Posterior vena cava (tissue), 2 donors: ENCODE data around the gene PROK2. TPM values are rescaled to one million over a fixed set of nuclear protein-coding genes. Genes with fewer than 3 reads are reported as not detected.

ENCODE experiments used
- DNase-seq: peaks from one replicate; pipeline ENCODE4 v3.0.0-alpha.2; 2020; ENCODE audit warnings: low spot score
- intact Hi-C, 2 donors: fragments of 100-400 bp; cut with DNase I; formaldehyde crosslinking; loops; one replicate each; pipeline versions ENCODE4 v1.14.1 to v1.14.2; 2022 to 2023
- long read RNA-seq, 2 donors: library from polyadenylated mRNA; unstranded; transcript quantifications; one replicate each; pipeline ENCODE4 v2.0.0, GENCODE V29; 2020 to 2021
- total RNA-seq, 2 donors: library from RNA; stranded (reverse); fragmentation: NEBNext Ultra II Directional; extraction: Animal tissue kit (Norgen Biotek cat#: 25700); gene quantifications; one replicate each; pipeline ENCODE4 v1.2.1, GENCODE V29; 2021
- donor health status: DM: yes; HTN: yes; CAD: no.
- donor health status: DM: yes; HTN: yes; CAD: no.

PROK2 gene
- 1 to 10 TPM in 1 of 2 donors, under 1 TPM in 1; 0.67 to 2.0 TPM for total RNA-seq
- long read RNA-seq, donor 1, partial matches to known transcripts: 0 of 1 reads
- long read RNA-seq, donor 1, other reads (novel, unspliced or antisense): 0 of 1 reads
- long read RNA-seq, donor 2: 0 reads

DNA sequence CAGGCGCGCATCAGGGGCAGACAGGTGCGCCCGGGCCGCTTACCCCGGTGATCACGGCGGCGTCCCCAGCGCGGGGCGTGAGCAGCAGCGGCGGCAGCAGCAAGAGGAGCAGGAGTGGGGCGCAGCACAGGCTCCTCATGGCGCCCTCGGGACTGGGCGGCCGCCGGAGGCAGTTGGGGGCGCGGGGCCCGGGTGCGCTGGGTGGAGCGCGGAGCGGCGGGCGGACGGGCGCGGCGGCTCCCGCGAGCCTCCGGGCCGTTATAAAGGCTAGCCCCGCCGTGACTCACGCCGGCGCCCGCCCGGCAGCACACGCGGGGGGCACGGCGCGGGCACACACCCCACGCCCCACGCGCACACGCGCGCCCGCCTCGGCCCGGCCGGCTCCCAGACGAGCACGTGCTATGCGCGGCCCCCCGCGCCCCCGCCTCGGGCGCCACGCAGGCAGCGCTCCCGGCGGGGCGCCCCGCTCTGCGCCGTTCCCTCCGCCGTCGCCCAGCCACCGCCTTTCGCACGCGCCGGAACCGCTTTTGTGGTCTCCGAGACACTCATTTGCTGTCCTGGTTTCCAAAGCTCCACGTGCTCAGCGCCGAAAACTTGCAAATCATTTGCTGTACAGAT is at the start of gene PROK2:
TSS of gene PROK2 (minus strand) at position 235 of the 618 bp plus-strand sequence. CDS start at position 139, 96 bp downstream.
- no peak for DNase-seq
- intact Hi-C loops: no loop called here

DNA sequence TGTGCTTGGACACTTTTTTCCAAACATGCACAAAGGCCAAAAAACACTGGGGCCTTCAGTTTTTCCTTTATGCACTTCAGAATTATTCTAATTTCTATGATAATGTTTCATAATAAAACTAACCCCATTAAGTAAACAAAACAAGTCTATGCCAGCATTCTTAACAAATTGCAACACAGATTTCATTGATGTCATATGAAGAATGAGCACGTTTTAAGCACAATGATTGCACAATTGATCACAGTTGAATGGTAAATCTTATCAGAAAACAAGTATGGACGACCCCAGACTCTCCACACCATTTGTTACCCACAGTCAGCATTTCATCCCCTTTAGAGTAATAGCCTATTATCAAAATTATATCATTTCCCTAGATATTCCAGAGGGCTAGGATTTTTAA is 46.7 kb upstream of the PROK2 start:
- DNase-seq: no peak

GRCh38 chr3:71825551-71826283 is 40.8 kb upstream of the PROK2 start:
- DNase-seq: no peak
- intact Hi-C loops: no loop called here

More for the DNA sequence above, 46.7 kb upstream of the PROK2 start:
- intact Hi-C loops: no loop called here

DNA sequence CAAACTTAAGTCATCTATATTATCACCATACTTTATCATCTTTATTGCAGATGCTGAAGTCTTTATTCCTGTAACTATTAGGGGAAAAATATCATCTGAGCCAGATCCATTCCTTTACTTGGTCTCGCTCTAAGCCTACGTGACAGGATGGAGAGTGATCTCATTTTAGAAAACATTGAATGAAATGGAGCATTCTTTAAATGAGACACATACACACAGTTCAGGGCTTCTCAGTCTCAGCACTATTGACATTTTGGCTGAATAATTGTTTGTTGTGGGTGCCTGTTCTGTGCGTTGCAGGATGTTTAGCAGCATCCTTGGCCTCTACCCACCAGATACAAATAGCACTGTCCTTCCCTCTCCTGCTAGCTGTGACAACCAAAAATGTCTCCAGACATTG is 36.2 kb upstream of the PROK2 start:
- intact Hi-C loops: no loop called here
- DNase-seq: no peak

DNA sequence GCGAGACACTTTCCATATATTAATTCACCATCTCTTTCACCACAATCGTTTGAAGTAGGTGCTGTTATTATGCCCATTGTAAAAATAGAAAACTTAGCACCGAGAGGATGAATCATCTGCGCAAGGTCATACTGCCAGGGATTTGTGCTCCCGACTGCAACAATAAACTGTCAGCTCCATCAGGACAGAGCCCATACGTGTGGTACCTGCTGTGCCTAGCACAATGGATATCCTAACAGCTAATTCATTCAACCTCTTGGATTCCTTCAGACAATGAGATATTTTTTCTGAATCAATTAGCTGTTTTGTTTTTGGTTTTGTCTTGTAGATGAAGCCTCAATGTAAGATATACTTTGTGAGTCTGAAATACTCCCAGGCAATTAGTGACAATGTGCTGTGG is 32.3 kb upstream of the PROK2 start:
- intact Hi-C loops: no loop called here
- no peak for DNase-seq

DNA sequence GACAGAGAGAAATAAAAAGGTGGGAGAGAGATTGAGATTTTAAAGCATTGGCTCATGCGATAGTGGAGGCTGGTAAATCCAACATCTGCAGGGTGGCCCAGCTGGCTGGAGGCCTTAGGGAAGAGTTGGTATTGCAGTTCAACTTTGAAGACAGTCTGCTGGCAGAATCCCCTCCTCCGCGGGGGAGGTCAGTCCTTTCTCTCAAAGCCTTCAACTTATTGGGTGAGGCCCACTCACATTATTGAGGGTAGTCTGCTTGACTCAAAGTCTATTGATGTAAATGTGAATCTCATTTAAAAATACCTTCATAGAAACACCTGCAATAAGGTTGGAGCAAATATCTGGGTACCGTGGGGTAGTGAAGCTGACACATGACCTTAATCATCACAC is 31.8 kb upstream of the PROK2 start:
- intact Hi-C loops: no loop called here
- DNase-seq: no peak

DNA sequence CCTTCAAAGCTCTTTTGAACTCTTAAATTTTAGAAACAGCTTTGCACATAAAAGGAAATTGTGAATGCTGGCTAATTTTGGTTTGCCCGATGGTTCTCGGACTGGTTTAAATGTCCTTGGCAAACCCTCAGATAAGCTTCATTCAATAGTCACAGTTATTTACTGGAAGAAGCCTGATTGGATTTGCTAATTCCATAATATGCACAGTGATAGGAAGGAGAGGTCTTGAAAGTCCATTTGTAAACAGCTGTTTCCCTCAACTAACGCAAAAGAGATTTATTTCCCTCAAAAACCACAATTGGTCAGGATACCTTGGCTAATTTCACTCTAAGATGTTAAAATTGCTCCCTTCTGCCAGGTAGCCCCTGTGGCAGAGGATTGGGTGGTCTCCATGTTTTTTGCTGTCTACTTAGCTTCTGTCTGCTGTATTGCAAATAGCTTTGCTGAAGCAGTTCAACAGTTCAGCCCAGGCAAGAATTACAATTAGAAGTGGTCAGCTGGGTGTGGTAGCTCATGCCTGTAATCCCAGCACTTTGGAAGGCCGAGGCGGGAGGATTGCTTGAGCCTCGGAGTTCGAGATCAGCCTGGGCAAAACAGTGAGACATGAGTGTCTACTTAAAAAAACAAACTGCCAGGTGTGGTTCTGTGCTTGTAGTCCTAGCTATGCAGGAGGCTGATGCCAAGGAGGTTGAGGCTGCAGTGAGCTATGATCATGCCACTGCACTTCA is 30.6 kb upstream of the PROK2 start:
- DNase-seq: no peak
- intact Hi-C loops: no loop called here

DNA sequence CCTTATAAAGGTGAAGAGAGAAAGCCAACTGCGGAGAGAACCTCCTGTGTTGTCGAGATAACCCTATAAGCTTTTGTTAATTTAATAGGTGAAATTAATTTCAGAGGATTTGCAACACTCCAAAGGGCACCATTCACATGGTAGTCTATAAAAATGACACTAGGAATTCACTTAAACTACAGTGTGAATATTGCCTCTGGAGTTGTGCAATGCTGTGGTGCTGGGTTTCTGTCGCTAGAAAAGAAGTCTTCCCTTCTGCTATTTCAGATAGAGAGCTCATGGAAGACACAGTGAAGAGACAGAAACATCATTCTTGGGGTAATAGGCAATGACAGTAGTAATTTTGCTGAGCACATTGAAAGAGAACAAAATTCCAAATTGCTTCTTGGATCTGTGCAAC is 28.8 kb upstream of the PROK2 start:
- intact Hi-C loops: no loop called here

GRCh38 chr3:71813073-71813472 is 28.1 kb upstream of the PROK2 start:
- no peak for DNase-seq
- intact Hi-C loops: no loop called here

More for the DNA sequence above, 28.8 kb upstream of the PROK2 start:
- no peak for DNase-seq

DNA sequence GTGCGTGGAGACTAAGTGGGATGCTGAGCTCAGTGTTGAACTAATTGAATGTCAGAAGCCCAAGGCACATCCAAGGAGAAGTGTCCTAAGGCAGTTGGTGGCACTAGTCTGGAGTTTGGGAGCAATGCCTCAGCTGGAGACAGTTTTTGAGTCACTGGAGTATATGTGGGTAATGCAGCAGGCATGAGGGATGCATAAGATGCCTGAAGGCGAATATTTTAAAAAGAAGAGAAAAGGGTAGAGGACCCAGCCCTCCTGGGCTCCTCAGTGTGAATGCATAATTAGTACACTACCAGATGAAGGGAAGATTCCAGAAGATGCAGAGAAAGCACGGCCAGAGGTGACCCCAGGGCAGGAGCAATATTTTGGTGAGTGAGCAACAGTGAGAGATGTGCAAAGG is 25.1 kb upstream of the PROK2 start:
- no peak for DNase-seq
- intact Hi-C loops: no loop called here

- no peak for DNase-seq
- intact Hi-C loops: no loop called here
Measured at GRCh38 chr3:71809321-71810026, 24.5 kb upstream of the PROK2 start.

- no peak for DNase-seq
- intact Hi-C loops: no loop called here
Measured at GRCh38 chr3:71806736-71807135, 21.8 kb upstream of the PROK2 start.

- DNase-seq: no peak
- intact Hi-C loops: no loop called here
Measured at GRCh38 chr3:71805691-71806090, 20.7 kb upstream of the PROK2 start.

DNA sequence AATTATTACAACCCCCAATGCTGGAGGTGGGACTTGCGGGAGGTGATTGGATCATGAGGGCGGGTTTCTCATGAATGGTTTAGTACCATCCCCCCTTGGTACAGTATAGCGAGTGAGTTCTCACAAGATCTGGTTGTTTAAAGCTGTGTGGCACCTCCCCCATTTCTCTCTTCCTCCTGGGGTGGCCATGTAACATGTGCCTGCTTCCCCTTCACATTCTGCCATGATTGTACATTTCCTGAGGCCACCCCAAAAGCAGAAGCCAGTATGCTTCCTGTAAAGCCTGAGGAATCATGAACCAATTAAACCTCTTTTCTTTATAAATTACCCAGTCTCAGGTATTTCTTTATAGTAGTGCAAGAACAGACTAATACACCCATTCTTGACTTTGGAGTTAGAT is 20.3 kb upstream of the PROK2 start:
- no peak for DNase-seq
- intact Hi-C loops: no loop called here

DNA sequence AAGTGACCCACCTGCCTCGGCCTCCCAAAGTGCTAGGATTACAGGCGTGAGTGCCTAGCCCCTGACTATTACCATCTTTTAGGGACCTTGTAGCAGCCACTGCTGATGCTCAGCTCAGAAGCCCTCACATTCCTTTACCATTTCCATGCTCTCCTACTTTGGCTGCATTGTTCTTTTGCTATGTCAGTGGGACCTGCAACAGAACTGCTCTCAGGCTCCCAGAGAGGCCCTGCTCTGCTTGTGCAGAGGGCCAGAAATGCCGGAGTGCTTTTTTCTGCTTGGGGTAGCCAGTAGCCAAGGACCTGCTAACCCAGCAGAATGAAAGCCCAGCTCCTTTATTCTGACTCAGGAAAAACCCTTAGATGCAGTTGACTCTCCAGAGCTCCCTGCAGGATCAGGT is 18.3 kb upstream of the PROK2 start:
- DNase-seq: no peak
- intact Hi-C loops: no loop called here

DNA sequence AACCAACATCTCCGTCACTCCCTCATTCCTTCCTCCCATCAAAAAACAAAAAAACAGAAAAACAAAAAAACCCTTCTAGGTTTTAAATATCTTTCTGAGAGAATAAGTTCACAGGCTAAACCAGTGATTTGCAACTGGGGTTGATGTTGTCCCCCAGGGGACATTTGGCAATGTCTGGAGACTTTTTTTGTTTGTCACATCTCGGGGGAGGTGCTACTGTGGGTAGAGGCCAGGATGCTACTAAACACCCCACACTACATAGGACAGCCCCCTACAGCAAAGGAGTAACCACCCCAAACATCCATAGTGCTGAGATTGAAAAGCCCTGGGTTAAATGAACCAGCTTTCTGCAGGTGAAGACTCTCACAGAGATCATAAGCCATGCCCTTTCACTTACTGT is 17.0 kb upstream of the PROK2 start:
- intact Hi-C loops: no loop called here

DNA sequence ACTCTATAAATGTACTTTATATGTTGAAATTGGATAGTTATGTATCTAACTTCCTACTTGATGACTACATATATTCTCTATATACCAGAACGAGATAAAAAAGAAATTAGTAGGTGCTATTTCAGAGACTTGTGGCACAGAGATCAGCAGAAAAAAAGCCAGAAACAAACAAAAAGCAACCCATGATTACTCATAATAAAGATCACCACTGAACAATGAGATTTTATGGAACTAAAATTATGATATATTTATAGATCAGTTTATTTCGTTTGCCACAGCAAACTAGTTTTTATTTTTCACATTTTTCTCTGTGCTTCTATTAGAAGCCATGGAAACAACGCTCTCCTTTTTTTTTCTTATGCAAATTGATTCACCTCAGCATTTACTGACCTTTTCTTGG is 15.1 kb upstream of the PROK2 start:
- intact Hi-C loops: no loop called here
- no peak for DNase-seq

More for the DNA sequence above, 17.0 kb upstream of the PROK2 start:
- DNase-seq: no peak

- intact Hi-C loops: no loop called here
- DNase-seq: no peak
Measured at GRCh38 chr3:71797455-71797854, 12.5 kb upstream of the PROK2 start.

DNA sequence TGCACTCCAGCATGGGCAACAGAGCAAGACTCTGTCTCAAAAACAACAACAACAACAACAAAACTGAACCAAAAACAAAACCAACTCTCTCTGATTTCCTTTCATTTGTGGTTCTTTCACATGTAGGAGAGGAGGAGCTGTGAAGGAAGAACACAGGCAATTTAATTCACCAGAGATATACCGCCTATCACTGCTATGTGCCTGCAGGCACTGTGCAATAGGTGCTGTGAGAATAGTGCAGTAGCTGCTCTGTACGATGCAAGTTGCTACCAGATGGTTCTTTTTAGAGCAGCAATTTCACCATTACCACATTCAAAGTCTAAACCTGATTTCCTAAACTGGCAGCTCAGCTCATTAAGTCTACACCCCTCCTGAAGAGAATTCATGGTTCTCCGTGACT is 11.3 kb upstream of the PROK2 start:
- no peak for DNase-seq
- intact Hi-C loops: no loop called here

DNA sequence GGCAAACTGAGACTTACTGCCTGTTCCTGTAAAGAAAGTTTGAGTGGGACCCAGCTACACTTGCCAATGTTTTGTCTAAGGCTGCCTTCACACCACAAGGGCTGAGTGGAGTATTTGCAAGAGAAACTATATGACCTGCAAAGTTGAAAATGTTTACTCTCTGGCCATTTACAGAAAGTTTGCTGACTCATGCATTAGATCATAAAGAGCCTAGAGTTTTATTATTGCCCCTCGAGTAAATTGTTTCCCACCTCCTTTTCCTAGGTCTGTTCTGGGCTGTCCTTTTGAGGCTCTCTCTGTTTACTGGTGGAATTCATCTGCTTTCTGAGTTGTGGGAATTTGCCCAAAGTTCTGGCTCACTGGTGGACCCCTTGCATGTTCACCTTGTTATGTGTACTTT is 6.7 kb upstream of the PROK2 start:
- no peak for DNase-seq
- intact Hi-C loops: no loop called here
